OCI-LY7 (cell line): Measurements from ENCODE around the gene CADM2.

Experiments
- EZH2phosphoT487 ChIP-seq: fragments of 200-600 bp; sonication (generic); IDR thresholded peaks from 2 replicates; pipeline ENCODE4 v1.6.1; 2018; ENCODE audit warnings: low read depth, borderline replicate concordance, mild to moderate bottlenecking, mixed run types, antibody characterized with exemption, low read length, moderate library complexity, mixed read lengths
- TF ChIP-seq, protein P1 (sequence below): fragments of 200-600 bp; sonication (generic); conservative IDR thresholded peaks from 2 replicates; pipeline ENCODE4 v1.5.1; 2014; ENCODE audit warnings: mild to moderate bottlenecking, antibody characterized with exemption, low read length, moderate library complexity, mixed read lengths

- TF ChIP-seq, protein P1, sequence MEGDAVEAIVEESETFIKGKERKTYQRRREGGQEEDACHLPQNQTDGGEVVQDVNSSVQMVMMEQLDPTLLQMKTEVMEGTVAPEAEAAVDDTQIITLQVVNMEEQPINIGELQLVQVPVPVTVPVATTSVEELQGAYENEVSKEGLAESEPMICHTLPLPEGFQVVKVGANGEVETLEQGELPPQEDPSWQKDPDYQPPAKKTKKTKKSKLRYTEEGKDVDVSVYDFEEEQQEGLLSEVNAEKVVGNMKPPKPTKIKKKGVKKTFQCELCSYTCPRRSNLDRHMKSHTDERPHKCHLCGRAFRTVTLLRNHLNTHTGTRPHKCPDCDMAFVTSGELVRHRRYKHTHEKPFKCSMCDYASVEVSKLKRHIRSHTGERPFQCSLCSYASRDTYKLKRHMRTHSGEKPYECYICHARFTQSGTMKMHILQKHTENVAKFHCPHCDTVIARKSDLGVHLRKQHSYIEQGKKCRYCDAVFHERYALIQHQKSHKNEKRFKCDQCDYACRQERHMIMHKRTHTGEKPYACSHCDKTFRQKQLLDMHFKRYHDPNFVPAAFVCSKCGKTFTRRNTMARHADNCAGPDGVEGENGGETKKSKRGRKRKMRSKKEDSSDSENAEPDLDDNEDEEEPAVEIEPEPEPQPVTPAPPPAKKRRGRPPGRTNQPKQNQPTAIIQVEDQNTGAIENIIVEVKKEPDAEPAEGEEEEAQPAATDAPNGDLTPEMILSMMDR: no peak
- TF ChIP-seq EZH2phosphoT487: no peak
Observed at GRCh38 chr3:85495602-85496001, 536.8 kb downstream of the CADM2 start.
